ENCODE results near the gene GLP1R.

The GLP1R gene

GRCh38 chr6:39047434-39048327 is 900 bp upstream of the GLP1R start:
- no peak for DNase-seq

- DNase-seq, result no peak
Observed at GRCh38 chr6:39049575-39050283, 1.1 kb downstream of the GLP1R start.

- DNase-seq, result no peak
Observed at GRCh38 chr6:39050453-39051112, 2.0 kb downstream of the GLP1R start.

- DNase-seq, result no peak
Observed at GRCh38 chr6:39051399-39052122, 3.0 kb downstream of the GLP1R start.

- no peak for DNase-seq
Observed at GRCh38 chr6:39053016-39053624, 4.5 kb downstream of the GLP1R start.

GRCh38 chr6:39053854-39054576 is 5.4 kb downstream of the GLP1R start:
- DNase-seq, result no peak

- no peak for DNase-seq
Observed at GRCh38 chr6:39054577-39055142, 6.1 kb downstream of the GLP1R start.

- DNase-seq, result no peak
Observed at GRCh38 chr6:39055661-39056060, 7.1 kb downstream of the GLP1R start.

GRCh38 chr6:39056191-39056590 is 7.6 kb downstream of the GLP1R start:
- no peak for DNase-seq

- no peak for DNase-seq
Observed at GRCh38 chr6:39056681-39057080, 8.1 kb downstream of the GLP1R start.

- DNase-seq, result no peak
Observed at GRCh38 chr6:39057251-39058155, 8.9 kb downstream of the GLP1R start.

- no peak for DNase-seq
Observed at GRCh38 chr6:39058471-39059147, 10.0 kb downstream of the GLP1R start.

- DNase-seq, result peak; percentile 1
Observed at GRCh38 chr6:39059496-39060310, 11.1 kb downstream of the GLP1R start.

GRCh38 chr6:39060467-39061160 is 12.0 kb downstream of the GLP1R start:
- DNase-seq, result no peak

GRCh38 chr6:39061182-39061581 is 12.6 kb downstream of the GLP1R start:
- DNase-seq, result no peak

GRCh38 chr6:39061588-39061987 is 13.0 kb downstream of the GLP1R start:
- no peak for DNase-seq

GRCh38 chr6:39062014-39062740 is 13.6 kb downstream of the GLP1R start:
- DNase-seq, result no peak
